GM19438 (cell line): Measurements from ENCODE around the gene C16orf90.
"Not testable (repeated sequence)": the region's sequence is repeated elsewhere in the genome, so short reads cannot be mapped to it uniquely, and the experiment has no call there.

Experiments
- ATAC-seq: cut with Tn5 transposase; IDR thresholded peaks from one replicate; pipeline ENCODE4 v1.9.1; 2021; ENCODE audit warnings: low read depth; ENCODE audit not compliant: unreplicated experiment

Gene C16orf90, protein sequence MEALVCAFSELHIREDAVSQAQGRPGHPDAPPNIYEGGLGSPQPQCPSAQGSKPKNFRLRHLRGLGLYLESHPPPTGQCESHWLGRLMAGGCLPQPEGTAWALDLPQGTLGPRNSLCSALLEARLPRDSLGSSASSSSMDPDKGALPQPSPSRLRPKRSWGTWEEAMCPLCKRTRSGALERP

GRCh38 chr16:3495176-3495575 is at the start of gene C16orf90:
TSS of gene C16orf90 (minus strand) at chr16:3495489. CDS start at chr16:3495421, 68 bp downstream.
- no peak for ATAC-seq

DNA sequence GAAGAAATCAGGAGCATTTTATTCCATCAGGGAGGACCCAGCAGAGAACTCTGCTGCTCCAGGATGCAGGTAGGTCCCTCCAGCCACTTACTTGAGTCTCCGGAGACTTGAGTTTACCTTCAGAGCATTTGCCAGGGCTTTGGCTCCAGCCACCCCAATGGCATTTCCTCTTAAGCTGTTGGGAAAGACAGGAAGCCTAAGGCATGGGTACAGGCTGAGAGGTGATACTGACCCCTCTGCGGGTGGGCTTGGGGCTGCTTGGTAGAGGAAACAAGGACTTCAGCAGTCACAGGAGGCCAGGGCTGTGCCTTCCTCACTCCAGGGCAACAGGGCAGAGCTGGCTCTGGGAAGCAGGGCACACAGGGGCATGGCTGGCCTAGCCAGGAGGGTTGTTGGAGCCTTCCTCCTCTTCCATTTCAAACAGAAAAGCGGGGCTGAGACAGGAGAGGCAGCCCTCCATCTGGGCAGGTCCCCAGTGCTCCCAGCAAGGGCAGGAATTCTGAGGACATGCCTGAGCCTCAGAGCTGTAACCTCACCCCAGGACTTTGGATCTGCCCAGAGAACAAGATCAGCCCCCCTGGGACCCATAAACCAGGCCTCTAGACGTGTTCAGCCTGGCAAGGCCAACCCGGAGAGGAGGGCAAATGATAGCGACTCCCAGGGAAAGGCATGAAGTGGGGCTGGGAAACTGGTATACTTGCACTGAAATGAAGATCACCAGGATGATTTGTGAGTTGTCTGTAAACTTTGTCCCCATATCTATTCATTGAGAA is 47.5 kb upstream of the C16orf90 start:
- no peak for ATAC-seq

DNA sequence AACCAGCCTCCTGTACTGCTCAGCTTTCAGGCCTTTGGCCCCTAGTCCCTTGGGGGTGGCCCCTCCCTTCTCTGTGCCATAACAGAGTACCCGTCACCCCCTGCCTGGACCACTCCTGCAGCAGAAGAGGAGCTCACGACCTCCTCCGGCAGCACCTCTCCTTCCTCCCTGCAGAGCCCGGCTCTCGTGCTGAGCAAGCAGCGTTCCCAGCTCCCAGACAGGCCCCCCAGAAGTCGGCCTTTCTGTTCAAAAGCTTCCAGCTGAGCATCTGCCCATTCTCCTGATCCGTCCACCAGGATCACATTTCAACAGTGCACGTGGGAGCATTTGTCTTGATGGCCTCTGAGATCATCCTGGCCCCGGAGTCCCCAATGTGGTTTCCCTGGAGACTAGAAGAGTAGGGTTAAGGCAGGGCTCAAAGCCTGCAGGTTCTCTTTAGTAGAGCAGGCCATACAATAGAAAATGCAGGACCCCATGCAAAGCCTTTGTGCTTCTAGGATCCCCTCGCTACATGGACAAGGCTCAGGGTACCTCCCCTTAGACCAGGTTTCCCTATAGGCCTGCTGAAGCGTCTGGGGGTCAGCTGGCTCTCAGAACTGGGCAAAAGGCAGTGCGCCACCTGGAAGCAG is 46.4 kb upstream of the C16orf90 start:
- ATAC-seq = no peak

- ATAC-seq = no peak
Observed at GRCh38 chr16:3538222-3538621, 42.9 kb upstream of the C16orf90 start.

- ATAC-seq = no peak
Observed at GRCh38 chr16:3536851-3537250, 41.6 kb upstream of the C16orf90 start.

DNA sequence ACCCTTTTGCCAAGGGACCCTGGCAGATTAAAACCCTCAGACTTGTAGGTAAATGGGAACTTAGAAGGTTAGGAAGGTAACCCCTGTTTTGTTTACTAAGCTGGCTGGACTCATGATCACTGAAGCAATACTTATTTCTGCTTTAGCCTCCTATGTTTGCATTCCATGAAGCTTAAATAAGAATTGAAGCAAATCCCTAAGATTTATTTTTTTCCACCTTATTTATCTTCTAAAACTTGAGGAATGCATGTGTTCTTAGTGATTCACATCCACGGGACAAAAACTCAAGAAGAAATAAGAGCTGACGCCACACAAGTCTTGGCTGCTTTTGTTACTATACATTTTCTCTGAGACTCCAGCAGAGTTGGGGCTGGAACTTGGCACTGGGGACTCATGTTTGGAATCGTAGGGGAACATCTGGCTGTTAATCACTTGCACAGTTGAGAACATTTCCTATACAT is 41.0 kb upstream of the C16orf90 start:
- ATAC-seq = no peak

- ATAC-seq = no peak
Observed at GRCh38 chr16:3534126-3534525, 38.8 kb upstream of the C16orf90 start.

DNA sequence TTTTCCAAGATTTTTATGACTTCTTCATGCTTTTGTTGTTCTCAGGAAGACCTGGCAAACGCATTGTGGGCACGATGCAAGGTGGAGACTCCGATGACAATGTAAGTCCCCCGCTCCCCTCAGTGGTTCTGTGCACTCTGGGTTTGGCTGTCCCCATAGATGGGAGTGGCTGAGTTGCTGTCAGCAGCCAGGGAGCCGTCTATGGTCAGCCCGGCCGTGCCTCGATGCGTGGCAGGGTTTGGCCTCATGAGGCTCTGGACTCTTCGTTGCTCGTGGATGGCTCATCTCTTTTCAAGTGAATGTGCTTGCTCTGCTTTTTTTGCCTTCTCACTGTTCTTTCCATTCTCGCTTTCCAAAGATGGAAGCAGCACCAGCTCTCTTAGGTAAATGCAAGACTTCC is 37.5 kb upstream of the C16orf90 start:
- ATAC-seq = no peak

DNA sequence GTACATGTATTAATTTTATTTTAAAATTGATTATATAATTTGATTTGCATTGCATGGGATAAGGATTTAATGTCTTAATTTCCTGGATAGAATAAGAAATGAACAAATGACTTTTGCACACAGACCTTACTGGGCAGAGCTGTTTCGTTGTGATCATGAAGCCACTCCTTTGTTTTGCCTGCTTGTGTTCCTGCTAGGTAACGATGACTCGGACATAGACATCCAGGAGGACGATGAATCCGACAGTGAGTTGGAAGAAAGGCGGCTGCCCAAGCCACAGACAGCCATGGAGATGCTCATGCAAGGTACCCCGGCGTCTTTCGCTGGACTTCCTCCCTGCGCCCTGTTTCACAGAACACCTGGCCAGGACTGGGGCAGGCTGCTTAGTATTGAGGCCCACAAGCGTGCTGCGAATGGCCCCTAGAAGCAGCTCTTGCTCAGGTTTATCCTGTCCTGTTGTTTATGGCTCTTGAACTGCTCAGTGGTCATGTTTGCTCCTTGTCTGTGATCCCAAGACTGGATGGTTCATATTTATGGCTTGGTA is 35.2 kb upstream of the C16orf90 start:
- no peak for ATAC-seq

- ATAC-seq = no peak
Observed at GRCh38 chr16:3529175-3529574, 33.9 kb upstream of the C16orf90 start.

- ATAC-seq = no peak
Observed at GRCh38 chr16:3528406-3528805, 33.1 kb upstream of the C16orf90 start.

DNA sequence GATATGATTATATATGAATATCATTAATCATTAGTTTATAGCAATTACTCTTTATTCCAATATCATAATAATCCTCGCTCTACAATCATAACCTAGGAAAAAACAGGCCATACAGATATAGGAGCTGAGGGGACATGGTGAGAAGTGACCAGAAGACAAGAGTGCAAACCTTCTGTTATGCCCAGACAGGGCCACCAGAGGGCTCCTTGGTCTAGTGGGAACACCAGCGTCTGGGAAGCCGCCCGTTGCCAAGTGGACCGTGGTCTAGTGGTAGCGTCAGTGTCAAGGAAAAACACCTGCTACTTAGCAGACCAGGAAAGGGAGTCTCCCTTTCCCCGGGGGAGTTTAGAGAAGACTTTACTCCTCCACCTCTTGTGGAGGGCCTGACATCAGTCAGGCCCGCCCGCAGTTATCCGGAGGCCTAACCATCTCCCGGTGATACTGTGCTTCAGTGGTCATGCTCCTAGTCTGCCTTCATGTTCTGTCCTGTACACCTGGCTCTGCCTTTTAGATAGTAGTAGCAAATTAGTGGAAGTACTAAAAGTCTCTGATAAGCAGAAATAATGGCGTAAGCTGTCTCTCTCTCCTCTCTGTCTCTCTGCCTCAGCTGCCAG is 32.0 kb upstream of the C16orf90 start:
- ATAC-seq = not testable (repeated sequence)

GRCh38 chr16:3525951-3526350 is 30.7 kb upstream of the C16orf90 start:
- ATAC-seq = no peak

DNA sequence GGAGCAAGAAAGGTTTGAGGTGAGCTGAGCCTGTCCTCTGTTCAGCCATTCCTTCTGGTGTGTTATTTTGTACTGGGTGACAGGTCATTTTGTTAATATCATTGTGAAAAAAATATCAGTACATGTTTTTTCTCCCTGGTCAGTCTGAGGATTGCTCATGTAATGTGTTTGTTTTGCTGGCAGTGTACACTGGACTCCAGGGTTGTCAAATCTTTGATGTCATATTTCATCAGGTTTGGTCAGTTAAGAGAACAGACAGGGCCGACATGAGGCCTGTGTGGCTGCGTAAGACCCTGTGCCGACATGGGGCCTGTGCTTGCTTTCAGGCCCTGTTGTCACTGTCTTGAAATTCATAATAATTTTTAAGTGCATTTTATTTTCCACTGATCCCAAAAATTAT is 28.0 kb upstream of the C16orf90 start:
- no peak for ATAC-seq

GRCh38 chr16:3520841-3521240 is 25.6 kb upstream of the C16orf90 start:
- ATAC-seq = no peak

DNA sequence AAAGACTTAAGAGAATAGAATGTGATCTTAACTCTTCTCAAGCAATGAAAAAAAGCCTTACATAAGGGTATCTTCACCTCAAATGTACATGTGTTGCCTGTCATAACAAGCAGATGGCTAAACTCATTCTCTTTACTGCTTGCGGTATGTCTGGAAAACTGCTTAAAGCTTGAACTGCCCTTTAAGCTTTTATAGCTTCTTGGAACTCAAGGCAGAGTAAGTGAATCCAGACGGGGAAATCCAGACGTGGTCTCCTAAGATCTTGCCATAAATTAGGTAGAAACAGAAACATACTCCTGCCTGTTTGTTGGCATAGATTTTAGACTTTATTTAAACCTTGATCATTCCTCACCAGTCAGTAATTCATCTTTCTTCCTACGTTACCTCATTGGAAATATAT is 25.1 kb upstream of the C16orf90 start:
- ATAC-seq = no peak

- ATAC-seq = no peak
Observed at GRCh38 chr16:3519581-3519980, 24.3 kb upstream of the C16orf90 start.

GRCh38 chr16:3518986-3519348 is 23.7 kb upstream of the C16orf90 start:
- ATAC-seq = no peak

- ATAC-seq = no peak
Observed at GRCh38 chr16:3518292-3518985, 23.1 kb upstream of the C16orf90 start.

GRCh38 chr16:3515897-3516296 is 20.6 kb upstream of the C16orf90 start:
- no peak for ATAC-seq

- ATAC-seq = no peak
Observed at GRCh38 chr16:3514621-3515020, 19.3 kb upstream of the C16orf90 start.
